Central memory CD8-positive, alpha-beta T cell (primary cell): ENCODE data around the gene PCNX4.
A peak's percentile ranks its signal among the peaks of the same experiment; 100 is the strongest.
"Not testable (repeated sequence)": the region's sequence is repeated elsewhere in the genome, so short reads cannot be mapped to it uniquely, and the experiment has no call there.

Experiments used
- ATAC-seq: fragments of 150-1000 bp; cut with Tn5 transposase; replicated peaks from 2 replicates; pipeline ENCODE4 v1.10.0; 2022; ENCODE audit warnings: mild to moderate bottlenecking, moderate FRiP score, moderate number of reproducible peaks; ENCODE audit not compliant: poor library complexity, severe bottlenecking; ENCODE audit errors: extremely low read depth
- DNase-seq, 2 donors: peaks; one replicate each; pipeline ENCODE4 v3.0.0; 2021; ENCODE audit warnings: low spot score in 2 of 2
- H3K27ac Mint-ChIP-seq: one replicate; pipeline ENCODE4 v1.8.0; 2022; ENCODE audit warnings: low read depth, mild to moderate bottlenecking, moderate library complexity, mixed read lengths
- H3K27me3 Mint-ChIP-seq: one replicate; pipeline ENCODE4 v1.8.0; 2022; ENCODE audit warnings: mixed read lengths
- H3K36me3 Mint-ChIP-seq: one replicate; pipeline ENCODE4 v1.8.0; 2022; ENCODE audit warnings: mild to moderate bottlenecking, moderate library complexity, mixed read lengths; ENCODE audit not compliant: insufficient read depth
- H3K4me1 Mint-ChIP-seq: one replicate; pipeline ENCODE4 v1.8.0; 2022; ENCODE audit warnings: mixed read lengths
- H3K4me3 Mint-ChIP-seq: one replicate; pipeline ENCODE4 v1.8.0; 2022; ENCODE audit warnings: mild to moderate bottlenecking, moderate library complexity, mixed read lengths
- H3K9me3 Mint-ChIP-seq: one replicate; pipeline ENCODE4 v1.8.0; 2022; ENCODE audit warnings: mixed read lengths

The PCNX4 gene

GRCh38 chr14:60091550-60092525 lies at the start of gene PCNX4:
PCNX4 (plus strand) TSS chr14:60091923; CDS start chr14:60107639, 15,716 bp downstream.
- H3K9me3 Mint-ChIP-seq: no peaks in the 10 kb centered on the region
- H3K36me3 Mint-ChIP-seq: peaks cover 16% of the 10 kb centered on the region
- peak within 1 kb of the TSS; percentile 84 for H3K4me3 Mint-ChIP-seq
- H3K4me1 Mint-ChIP-seq: peaks cover 35% of the 10 kb centered on the region
- peak; percentile 93 for ATAC-seq
- peak within 1 kb of the TSS; percentile 89 for H3K27ac Mint-ChIP-seq
- H3K27me3 Mint-ChIP-seq: no peaks in the 10 kb centered on the region
- peak; percentile 87 to 91 for DNase-seq

GRCh38 chr14:60047976-60048375 lies 43.7 kb upstream of the PCNX4 start:
- H3K9me3 Mint-ChIP-seq, H3K4me3 Mint-ChIP-seq, ATAC-seq: not testable (repeated sequence)

GRCh38 chr14:60051721-60052221 lies 40.0 kb upstream of the PCNX4 start:
- H3K9me3 Mint-ChIP-seq: no peaks in the 10 kb centered on the region
- no peak overlapping the region for H3K4me3 Mint-ChIP-seq
- peaks cover 3% of the 10 kb centered on the region for H3K36me3 Mint-ChIP-seq
- no peak for DNase-seq
- H3K27ac Mint-ChIP-seq: no peak overlapping the region
- peak; percentile 62 for ATAC-seq
- peaks cover 73% of the 10 kb centered on the region for H3K27me3 Mint-ChIP-seq
- H3K4me1 Mint-ChIP-seq: peaks cover 5% of the 10 kb centered on the region

More at GRCh38 chr14:60047976-60048375, 43.7 kb upstream of the PCNX4 start:
- H3K36me3 Mint-ChIP-seq, DNase-seq, H3K4me1 Mint-ChIP-seq: not testable (repeated sequence)
- Mint-ChIP-seq H3K27ac (peak overlapping the region; percentile 16), H3K27me3 (peaks cover 85% of the 10 kb centered on the region)

GRCh38 chr14:60058087-60058486 lies 33.6 kb upstream of the PCNX4 start:
- Mint-ChIP-seq H3K27me3 (peaks cover 32% of the 10 kb centered on the region), H3K4me1 (no peaks in the 10 kb centered on the region), H3K27ac (no peak overlapping the region), H3K4me3 (no peak overlapping the region), H3K36me3 (no peaks in the 10 kb centered on the region), H3K9me3 (no peaks in the 10 kb centered on the region)
- DNase-seq (no peak), ATAC-seq (no peak)

GRCh38 chr14:60061371-60061770 lies 30.4 kb upstream of the PCNX4 start:
- no peaks in the 10 kb centered on the region for H3K9me3 Mint-ChIP-seq
- H3K27ac Mint-ChIP-seq: no peak overlapping the region
- ATAC-seq: no peak
- H3K4me1 Mint-ChIP-seq: no peaks in the 10 kb centered on the region
- no peaks in the 10 kb centered on the region for H3K36me3 Mint-ChIP-seq
- no peak for DNase-seq
- H3K27me3 Mint-ChIP-seq: peaks cover 7% of the 10 kb centered on the region
- H3K4me3 Mint-ChIP-seq: no peak overlapping the region

GRCh38 chr14:60064491-60065072 lies 27.1 kb upstream of the PCNX4 start:
- ATAC-seq: peak; percentile 52
- no peaks in the 10 kb centered on the region for H3K9me3 Mint-ChIP-seq
- DNase-seq: no peak

GRCh38 chr14:60067882-60068281 lies 23.8 kb upstream of the PCNX4 start:
- Mint-ChIP-seq H3K27ac (no peak overlapping the region), H3K36me3 (no peaks in the 10 kb centered on the region), H3K4me1 (no peaks in the 10 kb centered on the region)

More at GRCh38 chr14:60064491-60065072, 27.1 kb upstream of the PCNX4 start:
- Mint-ChIP-seq H3K27ac (no peak overlapping the region), H3K4me3 (no peak overlapping the region), H3K27me3 (peaks cover 7% of the 10 kb centered on the region), H3K36me3 (no peaks in the 10 kb centered on the region), H3K4me1 (no peaks in the 10 kb centered on the region)

GRCh38 chr14:60079723-60080122 lies 12.0 kb upstream of the PCNX4 start:
- no peak overlapping the region for H3K4me3 Mint-ChIP-seq

More at GRCh38 chr14:60067882-60068281, 23.8 kb upstream of the PCNX4 start:
- H3K9me3 Mint-ChIP-seq: no peaks in the 10 kb centered on the region
- H3K4me3 Mint-ChIP-seq: no peak overlapping the region
- H3K27me3 Mint-ChIP-seq: peaks cover 9% of the 10 kb centered on the region
- DNase-seq (no peak), ATAC-seq (no peak)

GRCh38 chr14:60085085-60085484 lies 6.6 kb upstream of the PCNX4 start:
- Mint-ChIP-seq H3K9me3 (no peaks in the 10 kb centered on the region), H3K27me3 (no peaks in the 10 kb centered on the region), H3K4me3 (no peak overlapping the region), H3K27ac (no peak overlapping the region), H3K36me3 (no peaks in the 10 kb centered on the region), H3K4me1 (no peaks in the 10 kb centered on the region)
- no peak for DNase-seq
- no peak for ATAC-seq

More at GRCh38 chr14:60079723-60080122, 12.0 kb upstream of the PCNX4 start:
- Mint-ChIP-seq H3K27me3 (peaks cover 35% of the 10 kb centered on the region), H3K4me1 (no peaks in the 10 kb centered on the region), H3K27ac (no peak overlapping the region), H3K9me3 (no peaks in the 10 kb centered on the region), H3K36me3 (no peaks in the 10 kb centered on the region)
- DNase-seq (no peak), ATAC-seq (no peak)

- Mint-ChIP-seq H3K36me3 (no peaks in the 10 kb centered on the region), H3K4me1 (no peaks in the 10 kb centered on the region), H3K9me3 (no peaks in the 10 kb centered on the region), H3K4me3 (no peak overlapping the region), H3K27ac (no peak overlapping the region), H3K27me3 (no peaks in the 10 kb centered on the region)
- DNase-seq (no peak), ATAC-seq (no peak)
Measured at GRCh38 chr14:60085693-60086092, 6.0 kb upstream of the PCNX4 start.

- H3K4me3 Mint-ChIP-seq: no peak overlapping the region
- no peaks in the 10 kb centered on the region for H3K9me3 Mint-ChIP-seq
- DNase-seq (no peak), ATAC-seq (no peak)
- no peak overlapping the region for H3K27ac Mint-ChIP-seq
- H3K27me3 Mint-ChIP-seq: no peaks in the 10 kb centered on the region
- peaks cover 13% of the 10 kb centered on the region for H3K36me3 Mint-ChIP-seq
- H3K4me1 Mint-ChIP-seq: peaks cover 3% of the 10 kb centered on the region
Measured at GRCh38 chr14:60087668-60088067, 4.1 kb upstream of the PCNX4 start.

GRCh38 chr14:60089221-60089620 lies 2.5 kb upstream of the PCNX4 start:
- Mint-ChIP-seq H3K27me3 (no peaks in the 10 kb centered on the region), H3K4me3 (peak overlapping the region; percentile 26), H3K36me3 (peaks cover 16% of the 10 kb centered on the region), H3K9me3 (no peaks in the 10 kb centered on the region), H3K4me1 (peaks cover 19% of the 10 kb centered on the region), H3K27ac (no peak overlapping the region)
- ATAC-seq (no peak), DNase-seq (no peak)
